ENCODE data around the gene RBP5.

DNA sequence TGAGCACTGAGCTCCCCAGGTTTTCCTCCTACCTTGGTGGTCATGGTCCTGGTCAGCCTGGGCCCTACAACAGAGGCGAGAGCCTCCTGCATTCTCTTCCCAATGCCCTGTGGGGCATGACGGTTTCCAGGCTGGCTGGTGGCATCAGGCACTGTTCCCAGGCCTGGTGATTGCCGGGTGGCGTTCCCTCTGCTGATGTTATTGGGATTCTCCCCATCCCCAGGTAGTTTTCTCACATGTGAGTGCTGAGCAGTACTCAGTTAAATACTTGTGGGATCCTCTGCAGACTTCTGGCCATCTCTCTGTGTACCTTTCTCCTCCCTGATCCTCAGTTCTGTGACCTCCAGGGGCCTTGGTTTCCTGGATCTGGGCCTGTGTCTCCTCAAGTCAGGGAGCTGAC, 52.2 kb downstream of the RBP5 start:
- TF ChIP-seq, protein P1, sequence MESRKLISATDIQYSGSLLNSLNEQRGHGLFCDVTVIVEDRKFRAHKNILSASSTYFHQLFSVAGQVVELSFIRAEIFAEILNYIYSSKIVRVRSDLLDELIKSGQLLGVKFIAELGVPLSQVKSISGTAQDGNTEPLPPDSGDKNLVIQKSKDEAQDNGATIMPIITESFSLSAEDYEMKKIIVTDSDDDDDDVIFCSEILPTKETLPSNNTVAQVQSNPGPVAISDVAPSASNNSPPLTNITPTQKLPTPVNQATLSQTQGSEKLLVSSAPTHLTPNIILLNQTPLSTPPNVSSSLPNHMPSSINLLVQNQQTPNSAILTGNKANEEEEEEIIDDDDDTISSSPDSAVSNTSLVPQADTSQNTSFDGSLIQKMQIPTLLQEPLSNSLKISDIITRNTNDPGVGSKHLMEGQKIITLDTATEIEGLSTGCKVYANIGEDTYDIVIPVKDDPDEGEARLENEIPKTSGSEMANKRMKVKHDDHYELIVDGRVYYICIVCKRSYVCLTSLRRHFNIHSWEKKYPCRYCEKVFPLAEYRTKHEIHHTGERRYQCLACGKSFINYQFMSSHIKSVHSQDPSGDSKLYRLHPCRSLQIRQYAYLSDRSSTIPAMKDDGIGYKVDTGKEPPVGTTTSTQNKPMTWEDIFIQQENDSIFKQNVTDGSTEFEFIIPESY (IDR thresholded peaks at IDR 0.05), result no peak
- TF ChIP-seq NR2F2 (IDR thresholded peaks at IDR 0.05), result no peak

All from liver (tissue), 2 donors.